Cardiac fibroblast (primary cell): ENCODE results near the gene CHGA.

Experiments
- DNase-seq, 2 donors: peaks; one replicate each; pipeline versions ENCODE4 v3.0.0 to v3.0.0-alpha.2; 2010; ENCODE audit warnings: low read depth in 2 of 2
- H3K4me3 ChIP-seq, 2 donors: replicated peaks in 1 of 2; 1 replicate in 1 of 2; 2 replicates in 1 of 2; pipeline ENCODE4 v1.5.1; 2011; ENCODE audit warnings: low read depth in 2 of 2, low read length in 2 of 2, mild to moderate bottlenecking in 2 of 2, moderate library complexity in 1 of 2
- TF ChIP-seq, protein P1 (sequence below): IDR thresholded peaks from one replicate; pipeline ENCODE4 v1.5.1; 2011; ENCODE audit warnings: low read depth, mild to moderate bottlenecking, low read length, inconsistent platforms

The CHGA gene

DNA sequence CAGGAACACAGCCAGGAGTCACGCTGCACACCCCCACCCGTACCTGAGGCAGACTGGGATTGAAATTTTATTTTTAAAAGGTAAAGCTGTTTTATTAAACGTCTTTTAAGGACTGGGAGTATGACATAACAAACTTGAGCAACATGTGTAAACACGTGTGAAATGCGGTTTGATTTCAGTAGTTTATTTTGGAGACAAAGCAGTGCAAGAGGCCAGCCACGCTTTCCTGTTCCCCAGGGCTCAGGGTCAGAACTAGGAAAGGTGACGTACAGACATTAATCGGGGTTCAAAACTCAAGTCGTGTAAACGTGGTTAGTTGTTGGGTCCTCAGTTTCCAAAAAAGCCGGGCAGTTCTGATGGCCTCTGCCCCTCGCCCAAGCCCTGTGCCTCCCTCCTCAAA lies 16.7 kb downstream of the CHGA start:
- DNase-seq, result no peak
- no peak overlapping the region for H3K4me3 ChIP-seq
- TF ChIP-seq, protein P1, sequence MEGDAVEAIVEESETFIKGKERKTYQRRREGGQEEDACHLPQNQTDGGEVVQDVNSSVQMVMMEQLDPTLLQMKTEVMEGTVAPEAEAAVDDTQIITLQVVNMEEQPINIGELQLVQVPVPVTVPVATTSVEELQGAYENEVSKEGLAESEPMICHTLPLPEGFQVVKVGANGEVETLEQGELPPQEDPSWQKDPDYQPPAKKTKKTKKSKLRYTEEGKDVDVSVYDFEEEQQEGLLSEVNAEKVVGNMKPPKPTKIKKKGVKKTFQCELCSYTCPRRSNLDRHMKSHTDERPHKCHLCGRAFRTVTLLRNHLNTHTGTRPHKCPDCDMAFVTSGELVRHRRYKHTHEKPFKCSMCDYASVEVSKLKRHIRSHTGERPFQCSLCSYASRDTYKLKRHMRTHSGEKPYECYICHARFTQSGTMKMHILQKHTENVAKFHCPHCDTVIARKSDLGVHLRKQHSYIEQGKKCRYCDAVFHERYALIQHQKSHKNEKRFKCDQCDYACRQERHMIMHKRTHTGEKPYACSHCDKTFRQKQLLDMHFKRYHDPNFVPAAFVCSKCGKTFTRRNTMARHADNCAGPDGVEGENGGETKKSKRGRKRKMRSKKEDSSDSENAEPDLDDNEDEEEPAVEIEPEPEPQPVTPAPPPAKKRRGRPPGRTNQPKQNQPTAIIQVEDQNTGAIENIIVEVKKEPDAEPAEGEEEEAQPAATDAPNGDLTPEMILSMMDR, result no peak

DNA sequence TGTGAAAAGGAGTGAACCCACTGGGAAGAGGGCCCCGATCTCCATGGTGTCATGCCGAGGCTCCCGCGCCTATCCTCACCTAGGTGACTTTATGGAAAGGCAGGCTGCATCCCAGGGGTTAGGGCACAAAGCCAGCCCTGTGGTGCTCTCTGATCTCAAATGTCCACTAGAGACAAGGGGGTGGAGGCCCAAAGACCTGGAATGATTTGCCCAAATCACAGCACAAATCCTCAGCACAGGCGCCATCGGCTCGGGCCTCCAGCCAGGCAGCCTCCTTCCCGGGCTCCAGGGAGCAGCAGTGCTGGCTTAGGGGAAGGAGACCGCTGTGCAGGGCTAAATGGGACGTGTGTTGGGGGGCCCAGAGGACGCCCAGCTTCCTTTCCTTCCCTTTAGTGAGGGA lies 17.6 kb downstream of the CHGA start:
- DNase-seq, result no peak
- TF ChIP-seq, protein P1, result no peak
- H3K4me3 ChIP-seq, result no peak overlapping the region

DNA sequence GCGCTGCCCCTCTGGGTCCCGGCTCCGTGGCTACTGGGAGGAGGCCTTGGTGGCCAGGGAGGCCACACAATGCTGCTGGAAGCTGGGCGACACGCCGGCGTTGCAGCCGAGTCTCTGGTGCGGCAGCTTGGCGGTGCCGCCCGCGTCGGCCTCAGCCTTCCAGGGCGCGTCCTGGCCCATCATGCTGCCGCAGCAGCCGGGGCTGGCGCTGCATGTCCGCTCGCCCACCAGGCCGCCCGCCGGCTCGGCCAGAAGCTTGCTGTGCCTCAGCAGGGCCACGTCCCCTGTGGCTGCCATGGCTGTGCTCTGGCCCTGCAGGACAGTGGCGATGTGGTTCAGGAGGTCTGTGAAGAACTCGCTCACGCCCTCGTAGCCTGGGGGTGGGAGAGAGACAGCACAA lies 18.6 kb downstream of the CHGA start:
- no peak for DNase-seq
- H3K4me3 ChIP-seq, result no peak overlapping the region
- TF ChIP-seq, protein P1, result no peak

DNA sequence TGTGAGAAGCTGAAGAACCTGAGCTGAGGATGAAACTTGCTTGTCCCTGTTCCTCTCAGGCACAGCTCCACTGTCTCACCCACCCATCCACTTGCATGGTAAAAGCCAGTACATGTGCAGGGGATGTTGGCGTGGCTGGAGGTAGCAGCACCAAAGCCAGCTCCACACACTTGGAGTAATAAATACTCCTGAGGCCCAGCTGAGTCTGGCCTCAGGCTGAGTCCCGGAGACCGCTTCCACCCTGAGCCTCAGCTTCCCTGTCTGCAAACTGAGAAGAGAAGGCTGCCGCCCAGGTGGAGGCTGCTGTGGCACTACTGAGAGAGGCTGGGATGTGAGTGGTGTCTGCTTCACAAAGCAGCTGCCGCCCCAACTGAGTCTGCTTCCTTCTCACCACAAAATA lies 19.2 kb downstream of the CHGA start:
- DNase-seq, result no peak
- no peak overlapping the region for H3K4me3 ChIP-seq
- TF ChIP-seq, protein P1, result no peak

DNA sequence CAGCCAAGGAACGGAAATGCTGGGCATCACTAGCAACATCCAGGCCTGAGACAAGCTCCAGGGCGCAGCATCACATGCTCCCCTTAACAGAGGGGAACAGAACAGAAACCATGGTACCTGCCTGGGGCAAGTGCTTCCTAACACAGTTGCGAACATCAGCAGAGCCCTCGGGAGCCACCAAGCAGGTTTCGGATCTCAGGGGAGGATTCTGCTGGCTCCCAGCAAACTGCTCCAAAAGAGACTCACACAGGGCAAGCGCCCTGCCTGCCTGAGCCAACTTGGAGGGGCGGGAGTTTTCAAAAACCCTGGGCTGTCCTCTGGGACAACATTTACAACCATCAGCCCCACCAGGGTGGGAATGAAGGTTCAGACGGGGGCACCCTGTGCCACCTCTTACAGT lies 19.6 kb downstream of the CHGA start:
- no peak overlapping the region for H3K4me3 ChIP-seq
- TF ChIP-seq, protein P1, result no peak
- DNase-seq, result no peak

DNA sequence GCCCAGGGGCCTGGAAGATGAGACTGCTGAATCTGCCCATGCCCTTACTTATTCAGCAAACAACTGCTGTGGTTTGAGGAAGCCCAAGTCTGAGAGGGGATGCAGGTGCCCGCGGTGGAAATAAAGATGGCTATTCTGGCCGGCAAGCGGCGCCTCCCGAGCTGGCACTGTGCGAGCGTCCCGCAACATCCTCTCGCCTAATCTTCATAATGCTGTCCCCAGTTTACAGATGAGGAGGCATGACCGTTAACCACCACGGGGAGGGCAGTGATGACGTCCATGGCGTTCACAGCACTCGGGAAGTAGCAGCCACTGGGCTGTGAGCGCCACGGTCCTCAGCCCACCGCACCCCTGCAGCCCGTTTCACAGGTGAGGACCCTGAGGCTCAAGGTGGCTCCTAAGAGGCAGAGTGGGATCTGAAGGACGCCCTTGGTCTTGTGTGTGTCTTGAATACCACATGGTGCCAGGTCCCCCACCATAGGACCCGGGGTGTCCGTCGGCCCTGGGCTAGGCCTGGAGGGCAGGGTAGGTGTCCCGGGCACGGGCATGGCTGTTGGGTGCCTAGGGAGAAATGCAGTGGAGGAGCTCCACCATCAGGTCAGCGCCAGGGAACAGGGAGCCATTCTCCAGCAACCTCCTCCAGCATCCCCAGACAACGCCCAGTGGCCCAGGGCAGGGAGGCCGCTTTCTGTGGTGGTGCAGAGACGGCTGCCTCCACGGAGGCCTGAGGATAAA lies 20.2 kb downstream of the CHGA start:
- TF ChIP-seq, protein P1, result no peak
- DNase-seq, result no peak
- H3K4me3 ChIP-seq, result no peak overlapping the region
